Right lobe of liver (tissue), 6 donors: ENCODE data around the gene SLC25A5. TPM values are rescaled to one million over a fixed set of nuclear protein-coding genes. Genes with fewer than 3 reads are reported as not detected.
"Not testable (repeated sequence)": the region's sequence is repeated elsewhere in the genome, so short reads cannot be mapped to it uniquely, and the experiment has no call there.

ENCODE experiments used
- ATAC-seq, 4 donors: fragments of 200-7000 bp; cut with Tn5 transposase; one replicate each; pipeline ENCODE4 v1.9.1; 2020; ENCODE audit warnings: mild to moderate bottlenecking in 4 of 4, moderate library complexity in 4 of 4
- DNase-seq, 3 donors: peaks; one replicate each; pipeline ENCODE4 v3.0.0-alpha.2; 2020
- H3K27ac ChIP-seq, 3 donors: fragments of 200-600 bp; one replicate each; pipeline ENCODE4 v1.8.0; 2022
- H3K27me3 ChIP-seq, 2 donors: fragments of 200-600 bp; one replicate each; pipeline ENCODE4 v1.8.0; 2022
- H3K36me3 ChIP-seq, 4 donors: fragments of 200-600 bp; sonication (generic) in 1 of 4; one replicate each; pipeline versions ENCODE4 v1.5.1 to v1.8.0; 2017 to 2022; ENCODE audit warnings: control low read depth in 1 of 4
- H3K4me1 ChIP-seq, 4 donors: fragments of 200-600 bp; sonication (generic) in 1 of 4; one replicate each; pipeline versions ENCODE4 v1.5.1 to v1.8.0; 2017 to 2022; ENCODE audit warnings: control low read depth in 1 of 4
- H3K4me3 ChIP-seq, 3 donors: fragments of 200-600 bp; one replicate each; pipeline ENCODE4 v1.8.0; 2022
- H3K9me3 ChIP-seq, 4 donors: fragments of 200-600 bp; sonication (generic) in 1 of 4; one replicate each; pipeline versions ENCODE4 v1.5.1 to v1.8.0; 2017 to 2022; ENCODE audit warnings: control low read depth in 1 of 4
- POLR2A ChIP-seq: fragments of 450-650 bp; IDR thresholded peaks from one replicate; pipeline ENCODE4 v1.6.1; 2017; ENCODE audit warnings: antibody characterized with exemption, mild to moderate bottlenecking
- WGBS: methylation state at CpG from one replicate; pipeline ENCODE4 v1.1.6; 2018; ENCODE audit warnings: low coverage, low lambda C conversion rate; ENCODE audit not compliant: insufficient coverage; ENCODE audit errors: missing lambda C conversion rate; 5-methylcytosine and 5-hydroxymethylcytosine counted together
- intact Hi-C, 2 donors: fragments of 100-400 bp; cut with DNase I; formaldehyde crosslinking; loops; one replicate each; pipeline versions ENCODE4 v1.11.2 to v1.14.1; 2022
- total RNA-seq, 6 experiments: library from RNA; depleted of rRNA in 2 of 6; stranded (reverse); fragments of >200 nt in 2 of 6; fragmentation: NEBNext Ultra II Directional in 3 of 6; extraction: Animal tissue kit (Norgen Biotek cat#: 25700) in 3 of 6; gene quantifications; one replicate each; pipeline versions ENCODE4 v1.1.0 to v1.2.4, GENCODE V29; 2016 to 2023
- TF ChIP-seq, protein P1 (sequence below), 4 donors: fragments of 200-600 bp in 3 of 4; fragments of 450-650 bp in 1 of 4; IDR thresholded peaks; one replicate each; pipeline versions ENCODE4 v1.5.1 to v1.8.0; 2016 to 2022; ENCODE audit warnings: antibody characterized with exemption in 4 of 4, mild to moderate bottlenecking in 2 of 4
- donor health status: DM: no; HTN: yes; CAD: no.
- donor health status: DM: no; HTN: no; CAD: no.
- donor health status: DM: no; HTN: no; CAD: no.
- donor health status: DM: no; HTN: yes; CAD: no.
- donor health status: DM: no; HTN: yes; CAD: no.

The SLC25A5 gene
- total RNA-seq, 6 experiments from 2014 or later: 168 to 296 (median 223) TPM

DNA sequence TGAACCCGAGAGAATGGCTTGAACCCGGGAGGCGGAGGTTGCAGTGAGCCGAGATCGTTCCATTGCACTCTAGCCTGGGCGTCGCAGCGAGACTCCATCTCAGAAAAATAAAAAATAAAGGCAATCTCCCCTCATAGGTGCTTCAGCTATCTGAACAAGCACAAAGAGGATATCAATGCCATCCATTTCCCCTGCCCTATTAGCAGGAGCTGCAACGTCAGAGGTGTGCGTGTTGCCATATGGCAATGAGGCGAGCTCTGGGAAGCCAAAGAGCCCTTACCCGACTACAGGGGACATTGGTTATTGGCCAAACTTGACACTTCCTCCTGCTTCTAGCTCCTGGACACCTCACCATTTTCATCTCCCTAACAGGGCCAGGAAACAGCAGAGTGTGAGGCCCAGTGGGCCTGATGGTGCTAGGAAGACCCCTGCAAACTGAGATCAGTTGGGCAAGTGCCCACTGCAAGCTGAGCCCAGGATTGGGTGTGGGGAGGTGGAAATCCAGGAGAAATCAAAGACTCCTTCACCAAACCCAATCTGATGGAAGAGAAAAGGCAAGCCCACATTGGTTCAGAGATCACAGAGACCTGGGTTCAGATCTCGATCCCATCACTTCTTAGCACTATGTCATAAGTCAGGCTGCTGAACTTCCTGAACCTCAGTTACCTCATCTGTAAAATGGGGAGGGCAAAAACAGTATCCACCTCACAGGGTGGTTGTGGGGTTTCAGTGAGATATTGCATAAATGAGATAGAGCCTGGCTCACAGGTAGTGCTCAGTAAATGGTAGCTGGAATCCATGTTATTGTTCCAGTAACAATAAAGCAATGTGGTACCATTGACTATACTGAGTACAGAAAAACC lies 21.2 kb downstream of the SLC25A5 start:
- H3K4me3 ChIP-seq: no peak overlapping the region
- no peaks in the 10 kb centered on the region for H3K9me3 ChIP-seq
- 47% methylated on average over 10 of the region's 13 CpGs for WGBS
- H3K4me1 ChIP-seq: no peaks in the 10 kb centered on the region
- no peaks in the 10 kb centered on the region for H3K36me3 ChIP-seq
- no peak for DNase-seq
- H3K27ac ChIP-seq: no peak overlapping the region
- no peak for ATAC-seq
- no peaks in the 10 kb centered on the region for H3K27me3 ChIP-seq
- intact Hi-C loops: no loop called here
- TF ChIP-seq, protein P1, sequence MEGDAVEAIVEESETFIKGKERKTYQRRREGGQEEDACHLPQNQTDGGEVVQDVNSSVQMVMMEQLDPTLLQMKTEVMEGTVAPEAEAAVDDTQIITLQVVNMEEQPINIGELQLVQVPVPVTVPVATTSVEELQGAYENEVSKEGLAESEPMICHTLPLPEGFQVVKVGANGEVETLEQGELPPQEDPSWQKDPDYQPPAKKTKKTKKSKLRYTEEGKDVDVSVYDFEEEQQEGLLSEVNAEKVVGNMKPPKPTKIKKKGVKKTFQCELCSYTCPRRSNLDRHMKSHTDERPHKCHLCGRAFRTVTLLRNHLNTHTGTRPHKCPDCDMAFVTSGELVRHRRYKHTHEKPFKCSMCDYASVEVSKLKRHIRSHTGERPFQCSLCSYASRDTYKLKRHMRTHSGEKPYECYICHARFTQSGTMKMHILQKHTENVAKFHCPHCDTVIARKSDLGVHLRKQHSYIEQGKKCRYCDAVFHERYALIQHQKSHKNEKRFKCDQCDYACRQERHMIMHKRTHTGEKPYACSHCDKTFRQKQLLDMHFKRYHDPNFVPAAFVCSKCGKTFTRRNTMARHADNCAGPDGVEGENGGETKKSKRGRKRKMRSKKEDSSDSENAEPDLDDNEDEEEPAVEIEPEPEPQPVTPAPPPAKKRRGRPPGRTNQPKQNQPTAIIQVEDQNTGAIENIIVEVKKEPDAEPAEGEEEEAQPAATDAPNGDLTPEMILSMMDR (IDR thresholded peaks at IDR 0.05): no peak
- no peak for TF ChIP-seq POLR2A

DNA sequence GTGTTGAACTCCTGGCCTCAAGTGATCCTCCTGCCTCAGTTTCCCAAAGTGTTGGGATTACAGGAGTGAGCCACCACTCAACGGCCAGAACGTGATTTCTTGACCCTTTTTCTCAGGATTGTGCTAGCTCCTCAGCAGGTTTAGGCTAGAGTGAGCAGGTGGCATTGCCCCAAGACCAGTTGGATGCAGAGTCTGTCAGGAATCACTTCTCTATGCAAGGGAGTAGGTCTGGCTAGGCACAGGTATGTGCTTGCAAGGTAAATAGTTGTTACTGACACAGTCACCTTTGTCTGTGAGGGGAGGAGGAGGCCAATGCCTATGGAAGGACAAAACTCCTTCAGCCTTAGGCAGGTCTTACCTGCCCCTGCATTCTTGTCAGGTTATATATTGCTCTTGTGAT lies 24.2 kb downstream of the SLC25A5 start:
- WGBS: 74% methylated on average over 2 of the region's 2 CpGs
- no peak overlapping the region for H3K4me3 ChIP-seq
- DNase-seq (no peak), ATAC-seq (no peak)
- intact Hi-C loops: no loop called here
- H3K27ac ChIP-seq: no peak overlapping the region
- TF ChIP-seq, protein P1 (IDR thresholded peaks at IDR 0.05): no peak
- no peak for TF ChIP-seq POLR2A
- H3K9me3 ChIP-seq: no peaks in the 10 kb centered on the region
- H3K36me3 ChIP-seq: no peaks in the 10 kb centered on the region
- H3K27me3 ChIP-seq: no peaks in the 10 kb centered on the region
- no peaks in the 10 kb centered on the region for H3K4me1 ChIP-seq

DNA sequence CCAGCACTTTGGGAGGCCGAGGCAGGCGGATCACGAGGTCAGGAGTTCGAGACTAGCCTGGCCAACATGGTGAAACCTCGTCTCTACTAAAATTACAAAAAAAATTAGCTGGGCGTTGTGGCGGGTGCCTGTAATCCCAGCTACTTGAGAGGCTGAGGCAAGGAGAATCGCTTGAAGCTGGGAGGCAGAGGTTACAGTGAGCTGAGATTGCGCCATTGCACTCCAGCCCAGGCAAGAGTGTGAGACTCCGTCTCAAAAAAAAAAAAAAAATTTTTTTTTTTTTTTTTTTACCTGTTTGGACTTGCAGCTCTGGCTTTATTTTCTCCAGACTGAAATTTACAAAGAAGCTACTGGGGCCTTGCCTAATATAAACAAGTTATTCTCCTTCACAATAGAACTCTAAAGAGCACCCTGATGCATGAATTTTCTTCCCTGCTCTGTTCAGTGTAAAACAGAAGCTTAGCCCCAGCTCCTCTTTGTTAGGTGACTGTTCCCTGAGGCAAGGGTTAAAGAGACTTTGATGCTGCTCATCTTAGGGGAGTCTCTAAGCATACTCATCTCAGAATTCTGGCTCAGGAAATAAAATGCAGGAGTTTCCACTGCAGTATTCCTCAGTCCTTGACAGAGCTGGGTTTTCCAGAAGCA lies 25.7 kb downstream of the SLC25A5 start:
- H3K27me3 ChIP-seq, H3K27ac ChIP-seq, H3K4me1 ChIP-seq, H3K4me3 ChIP-seq, intact Hi-C loops, DNase-seq, ATAC-seq, H3K9me3 ChIP-seq, H3K36me3 ChIP-seq: not testable (repeated sequence)
- 62% methylated on average over 7 of the region's 10 CpGs for WGBS

DNA sequence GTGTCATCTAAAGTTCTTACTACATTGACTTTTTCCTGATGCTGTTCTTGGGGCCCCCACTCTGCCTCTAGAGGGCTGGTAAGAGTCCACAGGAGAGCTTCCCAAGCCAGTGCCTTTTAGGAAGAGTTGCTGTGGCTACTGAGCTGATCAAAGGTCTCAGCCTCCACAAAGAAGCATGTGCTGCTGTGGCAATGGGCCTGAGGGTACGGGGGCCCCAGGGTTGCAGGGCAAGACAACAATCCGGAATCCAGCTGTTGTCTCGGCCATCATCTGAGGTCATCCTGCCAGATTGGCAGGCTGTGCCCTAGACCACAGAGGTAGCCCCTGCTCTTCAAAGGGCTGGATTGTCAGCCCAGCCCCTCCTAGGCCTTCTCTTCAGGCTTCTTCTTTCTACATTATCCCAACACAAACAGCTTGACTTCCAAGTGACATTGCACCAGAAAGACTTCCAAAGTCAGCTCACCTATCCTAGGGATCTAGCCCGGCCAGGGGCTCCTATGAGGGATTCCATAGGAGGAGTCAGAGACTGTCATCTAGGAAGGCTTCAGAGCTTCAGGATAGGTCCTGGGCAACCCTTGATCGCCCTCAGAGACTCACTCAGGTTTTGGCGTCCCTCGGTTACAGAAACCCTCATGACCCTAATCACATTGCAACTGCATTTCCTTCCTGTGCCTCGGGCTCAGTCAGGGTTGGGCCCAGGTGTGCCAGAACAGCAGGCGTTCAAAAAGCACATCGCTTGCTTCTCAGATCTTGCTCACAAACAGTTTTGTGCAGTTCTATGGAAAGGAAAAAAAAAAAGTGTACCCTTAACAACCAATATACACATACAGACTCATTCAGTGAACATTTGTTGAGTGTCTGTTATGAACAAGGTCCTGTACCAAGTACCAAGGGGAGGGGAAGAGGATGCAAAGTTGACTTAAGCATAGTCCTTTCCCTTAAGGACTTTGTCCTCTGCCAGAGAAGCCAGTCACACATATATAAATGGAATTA lies 27.8 kb downstream of the SLC25A5 start:
- intact Hi-C loops: no loop called here
- ATAC-seq: peak in 2 of 4 donors; percentile 12 to 38
- Histone ChIP-seq H3K9me3 (no peaks in the 10 kb centered on the region), H3K36me3 (no peaks in the 10 kb centered on the region), H3K27me3 (no peaks in the 10 kb centered on the region), H3K4me3 (no peak overlapping the region), H3K27ac (no peak overlapping the region), H3K4me1 (no peaks in the 10 kb centered on the region)
- no peak for TF ChIP-seq POLR2A
- TF ChIP-seq, protein P1 (IDR thresholded peaks at IDR 0.05): no peak
- no peak for DNase-seq
- WGBS: 61% methylated on average over 7 of the region's 10 CpGs
